GM19395 (cell line): ENCODE data around the gene CELSR3.

Source experiments
- ATAC-seq: cut with Tn5 transposase; IDR thresholded peaks from one replicate; pipeline ENCODE4 v1.9.1; 2021; ENCODE audit warnings: mild to moderate bottlenecking, moderate library complexity; ENCODE audit not compliant: unreplicated experiment

CELSR3 gene, protein sequence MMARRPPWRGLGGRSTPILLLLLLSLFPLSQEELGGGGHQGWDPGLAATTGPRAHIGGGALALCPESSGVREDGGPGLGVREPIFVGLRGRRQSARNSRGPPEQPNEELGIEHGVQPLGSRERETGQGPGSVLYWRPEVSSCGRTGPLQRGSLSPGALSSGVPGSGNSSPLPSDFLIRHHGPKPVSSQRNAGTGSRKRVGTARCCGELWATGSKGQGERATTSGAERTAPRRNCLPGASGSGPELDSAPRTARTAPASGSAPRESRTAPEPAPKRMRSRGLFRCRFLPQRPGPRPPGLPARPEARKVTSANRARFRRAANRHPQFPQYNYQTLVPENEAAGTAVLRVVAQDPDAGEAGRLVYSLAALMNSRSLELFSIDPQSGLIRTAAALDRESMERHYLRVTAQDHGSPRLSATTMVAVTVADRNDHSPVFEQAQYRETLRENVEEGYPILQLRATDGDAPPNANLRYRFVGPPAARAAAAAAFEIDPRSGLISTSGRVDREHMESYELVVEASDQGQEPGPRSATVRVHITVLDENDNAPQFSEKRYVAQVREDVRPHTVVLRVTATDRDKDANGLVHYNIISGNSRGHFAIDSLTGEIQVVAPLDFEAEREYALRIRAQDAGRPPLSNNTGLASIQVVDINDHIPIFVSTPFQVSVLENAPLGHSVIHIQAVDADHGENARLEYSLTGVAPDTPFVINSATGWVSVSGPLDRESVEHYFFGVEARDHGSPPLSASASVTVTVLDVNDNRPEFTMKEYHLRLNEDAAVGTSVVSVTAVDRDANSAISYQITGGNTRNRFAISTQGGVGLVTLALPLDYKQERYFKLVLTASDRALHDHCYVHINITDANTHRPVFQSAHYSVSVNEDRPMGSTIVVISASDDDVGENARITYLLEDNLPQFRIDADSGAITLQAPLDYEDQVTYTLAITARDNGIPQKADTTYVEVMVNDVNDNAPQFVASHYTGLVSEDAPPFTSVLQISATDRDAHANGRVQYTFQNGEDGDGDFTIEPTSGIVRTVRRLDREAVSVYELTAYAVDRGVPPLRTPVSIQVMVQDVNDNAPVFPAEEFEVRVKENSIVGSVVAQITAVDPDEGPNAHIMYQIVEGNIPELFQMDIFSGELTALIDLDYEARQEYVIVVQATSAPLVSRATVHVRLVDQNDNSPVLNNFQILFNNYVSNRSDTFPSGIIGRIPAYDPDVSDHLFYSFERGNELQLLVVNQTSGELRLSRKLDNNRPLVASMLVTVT (N-terminal part only)

DNA sequence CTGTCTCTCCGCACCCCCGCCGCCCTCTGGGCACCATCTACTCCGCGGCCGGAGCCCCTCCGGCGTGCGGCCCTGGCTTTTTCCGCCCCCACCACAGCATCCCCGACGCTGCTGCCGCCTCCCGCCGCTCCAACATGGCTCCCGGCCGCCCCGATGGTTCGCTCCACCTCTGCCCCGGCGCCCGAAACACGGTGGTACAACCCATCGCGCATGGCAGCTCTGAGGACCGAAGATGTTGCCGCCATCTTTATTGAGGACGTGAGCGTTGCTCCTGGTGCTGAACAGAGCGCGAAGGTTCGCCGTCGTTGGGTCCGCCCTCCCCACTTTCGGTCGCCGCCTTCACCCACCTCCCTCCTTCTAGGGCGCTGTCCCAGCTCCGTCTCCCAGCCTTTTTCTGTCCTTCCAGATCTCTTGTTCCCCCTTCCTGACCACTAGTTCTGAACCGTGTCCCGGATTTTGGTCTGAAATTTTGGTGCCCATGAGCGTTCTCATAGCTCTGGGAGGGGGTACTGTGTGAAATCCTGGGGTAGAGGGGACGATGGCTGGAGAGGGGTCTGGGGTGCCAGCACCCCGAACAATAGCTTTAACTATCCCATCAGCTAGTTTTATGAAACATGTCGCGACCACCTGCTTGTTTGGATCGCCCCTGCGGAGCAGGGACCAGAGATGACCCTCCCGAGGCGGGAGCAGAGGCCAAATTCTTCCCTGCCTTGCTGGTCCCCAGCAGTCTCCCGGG is at the start of gene CELSR3:
TSS of gene CELSR3 (minus strand) at position 134 of the 736 bp plus-strand sequence. CDS start 252 bp downstream, outside the sequence.
- ATAC-seq = no peak

GRCh38 chr3:48711727-48712126 is 49.0 kb upstream of the CELSR3 start:
- no peak for ATAC-seq

DNA sequence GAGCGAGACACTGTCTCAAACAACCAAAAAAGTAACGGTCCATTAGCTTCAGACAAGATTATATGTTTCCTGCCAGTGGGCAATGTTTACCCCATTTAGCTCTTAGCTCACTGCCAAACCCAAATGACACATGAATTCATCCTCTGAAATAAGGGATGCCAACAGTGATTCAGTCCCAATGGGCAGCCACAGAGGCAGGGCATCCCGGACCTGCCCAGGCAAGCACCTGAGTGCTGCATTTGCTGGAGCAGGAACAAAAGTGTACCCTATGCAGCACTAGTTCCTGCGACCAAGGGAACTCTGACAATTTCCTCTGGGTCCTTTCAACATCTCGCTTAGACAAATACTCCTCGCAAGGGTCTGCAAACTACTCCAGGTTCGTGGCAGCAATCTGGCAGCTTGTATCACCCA is 46.4 kb upstream of the CELSR3 start:
- ATAC-seq = no peak

- no peak for ATAC-seq
Observed at GRCh38 chr3:48708481-48708889, 45.8 kb upstream of the CELSR3 start.

- no peak for ATAC-seq
Observed at GRCh38 chr3:48707157-48707556, 44.5 kb upstream of the CELSR3 start.

GRCh38 chr3:48702320-48702920 is 39.7 kb upstream of the CELSR3 start:
- ATAC-seq = no peak

DNA sequence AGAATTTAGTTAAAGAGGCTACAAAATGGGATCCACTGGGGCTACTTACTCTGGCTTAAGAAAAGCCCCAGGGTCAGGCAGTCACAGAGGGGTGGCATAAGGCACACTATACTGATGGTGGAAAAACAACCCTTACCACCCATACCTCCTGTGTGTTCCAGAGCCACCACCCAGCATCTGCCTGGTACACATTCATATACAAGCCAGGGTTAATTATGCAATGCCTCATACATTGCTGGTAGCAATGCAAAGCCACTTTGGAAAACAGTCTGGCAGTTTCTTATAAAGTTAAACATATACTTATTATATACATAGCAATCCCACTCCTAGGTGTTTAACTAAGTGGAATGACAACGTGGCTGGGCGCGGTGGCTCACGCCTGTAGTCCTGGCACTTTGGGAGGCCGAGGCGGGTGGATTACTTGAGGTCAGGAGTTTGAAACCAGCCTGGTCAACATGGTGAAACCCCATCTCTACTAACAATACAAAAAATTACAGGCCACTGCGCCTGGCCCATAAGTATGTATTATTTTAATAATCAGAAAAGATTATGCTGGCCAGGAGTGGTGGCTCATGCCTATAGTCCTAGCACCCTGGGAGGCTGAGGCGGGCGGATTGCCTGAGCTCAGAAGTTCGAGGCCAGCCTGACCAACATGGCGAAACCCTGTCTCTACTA is 38.2 kb upstream of the CELSR3 start:
- no peak for ATAC-seq

DNA sequence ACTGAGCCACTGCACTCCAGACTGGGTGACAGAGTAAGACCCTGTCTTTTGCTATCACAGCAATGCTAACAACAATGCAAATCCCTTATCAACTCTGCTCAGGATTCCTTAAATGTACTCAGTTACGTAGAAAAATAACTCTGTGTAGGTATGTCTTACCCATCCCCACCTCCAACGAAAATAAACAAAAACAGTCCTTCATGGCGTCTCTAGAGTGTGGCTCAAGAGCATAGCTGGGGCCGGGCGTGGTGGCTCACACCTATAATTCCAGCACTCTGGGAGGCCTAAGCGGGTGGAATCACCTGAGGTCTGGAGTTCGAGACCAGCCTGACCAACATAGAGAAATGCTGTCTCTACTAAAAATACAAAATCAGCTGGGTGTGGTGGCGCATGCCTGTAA is 36.2 kb upstream of the CELSR3 start:
- ATAC-seq = no peak

DNA sequence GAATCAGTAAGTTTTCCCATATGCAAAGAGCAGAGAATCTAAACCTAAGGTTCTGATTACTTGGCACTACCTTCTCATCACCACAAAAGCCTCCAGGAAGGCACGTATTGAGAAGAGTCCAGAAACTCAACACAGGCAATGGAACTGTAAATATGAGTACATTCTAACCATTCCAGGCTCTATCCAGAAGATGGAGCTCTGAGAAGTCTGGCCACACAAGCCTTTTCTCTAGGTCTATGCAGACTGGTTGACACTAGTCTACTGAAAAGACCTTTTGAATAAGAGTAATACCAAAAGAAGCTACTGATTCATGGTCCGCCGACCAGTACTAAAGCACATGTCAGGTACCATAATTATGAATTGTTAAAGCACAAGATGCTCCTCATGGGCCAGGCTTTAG is 35.3 kb upstream of the CELSR3 start:
- no peak for ATAC-seq

- no peak for ATAC-seq
Observed at GRCh38 chr3:48696601-48697000, 33.9 kb upstream of the CELSR3 start.

DNA sequence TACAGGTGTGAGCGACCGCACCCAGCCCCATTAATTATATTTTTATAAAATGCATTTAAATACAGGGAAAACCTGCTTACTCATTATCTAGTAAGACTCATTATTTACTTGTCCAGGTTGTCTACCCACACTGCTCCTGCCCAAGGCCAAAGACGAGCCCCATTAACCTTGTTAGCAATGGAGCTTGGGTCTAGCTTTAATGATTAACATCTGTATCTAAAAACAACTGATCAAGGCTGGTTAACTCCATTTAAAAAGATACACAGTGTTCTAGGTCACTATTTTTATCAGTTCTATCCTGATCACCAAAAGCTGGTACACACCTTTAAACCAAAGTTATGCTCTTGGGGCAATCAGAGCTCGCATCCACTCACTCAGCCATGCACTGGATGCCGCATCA is 33.5 kb upstream of the CELSR3 start:
- ATAC-seq = no peak

DNA sequence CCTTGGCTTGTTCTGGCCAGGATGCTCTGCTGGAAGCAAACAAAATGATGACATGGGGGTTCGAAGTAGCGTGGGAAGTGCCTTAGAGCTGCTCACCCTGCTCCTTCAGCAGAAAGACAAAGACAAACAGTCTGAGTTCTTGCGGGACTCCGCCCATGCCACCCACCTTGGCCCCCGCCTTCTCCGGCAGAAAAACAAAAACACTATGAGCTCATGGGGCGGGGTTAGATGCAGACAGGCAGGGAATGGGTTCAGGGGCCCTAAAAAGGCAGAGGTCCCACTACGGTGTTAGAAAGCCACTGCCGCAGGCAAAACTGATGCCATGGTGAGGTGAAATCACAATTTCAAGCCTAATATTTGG is 32.7 kb upstream of the CELSR3 start:
- no peak for ATAC-seq

GRCh38 chr3:48694610-48695392 is 32.1 kb upstream of the CELSR3 start:
- ATAC-seq = no peak

- no peak for ATAC-seq
Observed at GRCh38 chr3:48693826-48694225, 31.1 kb upstream of the CELSR3 start.

- no peak for ATAC-seq
Observed at GRCh38 chr3:48692551-48692950, 29.9 kb upstream of the CELSR3 start.

GRCh38 chr3:48690846-48691458 is 28.3 kb upstream of the CELSR3 start:
- ATAC-seq = no peak

GRCh38 chr3:48689384-48689783 is 26.7 kb upstream of the CELSR3 start:
- no peak for ATAC-seq

- ATAC-seq = no peak
Observed at GRCh38 chr3:48688737-48689075, 26.0 kb upstream of the CELSR3 start.
